Stimulated activated effector memory CD8-positive, alpha-beta T cell treated with anti-CD3 and anti-CD28 coated beads, Interleukin-12 subunit alpha, Interleukin-12 subunit beta, amount 100 ng/mL, for 72 hours (primary cell): ENCODE measurements around the gene DYNC2I2.
A peak's percentile ranks its signal among the peaks of the same experiment; 100 is the strongest.
"Not testable (repeated sequence)": the region's sequence is repeated elsewhere in the genome, so short reads cannot be mapped to it uniquely, and the experiment has no call there.

Source experiments
- ATAC-seq: fragments of 150-1000 bp; cut with Tn5 transposase; 2 replicates; pipeline ENCODE4 v1.10.0; 2021
- DNase-seq, 2 donors: peaks; one replicate each; pipeline ENCODE4 v3.0.0; 2021 to 2022; ENCODE audit warnings: low spot score in 2 of 2
- H3K27ac Mint-ChIP-seq: one replicate; pipeline ENCODE4 v1.8.0; 2022; ENCODE audit warnings: mild to moderate bottlenecking, mixed read lengths
- H3K36me3 Mint-ChIP-seq: one replicate; pipeline ENCODE4 v1.8.0; 2022; ENCODE audit warnings: mild to moderate bottlenecking, mixed read lengths
- H3K4me1 Mint-ChIP-seq: one replicate; pipeline ENCODE4 v1.8.0; 2022; ENCODE audit warnings: mixed read lengths
- H3K4me3 Mint-ChIP-seq: one replicate; pipeline ENCODE4 v1.8.0; 2022; ENCODE audit warnings: mild to moderate bottlenecking, mixed read lengths
- H3K9me3 Mint-ChIP-seq: one replicate; pipeline ENCODE4 v1.8.0; 2022; ENCODE audit warnings: mixed read lengths

The DYNC2I2 gene

DNA sequence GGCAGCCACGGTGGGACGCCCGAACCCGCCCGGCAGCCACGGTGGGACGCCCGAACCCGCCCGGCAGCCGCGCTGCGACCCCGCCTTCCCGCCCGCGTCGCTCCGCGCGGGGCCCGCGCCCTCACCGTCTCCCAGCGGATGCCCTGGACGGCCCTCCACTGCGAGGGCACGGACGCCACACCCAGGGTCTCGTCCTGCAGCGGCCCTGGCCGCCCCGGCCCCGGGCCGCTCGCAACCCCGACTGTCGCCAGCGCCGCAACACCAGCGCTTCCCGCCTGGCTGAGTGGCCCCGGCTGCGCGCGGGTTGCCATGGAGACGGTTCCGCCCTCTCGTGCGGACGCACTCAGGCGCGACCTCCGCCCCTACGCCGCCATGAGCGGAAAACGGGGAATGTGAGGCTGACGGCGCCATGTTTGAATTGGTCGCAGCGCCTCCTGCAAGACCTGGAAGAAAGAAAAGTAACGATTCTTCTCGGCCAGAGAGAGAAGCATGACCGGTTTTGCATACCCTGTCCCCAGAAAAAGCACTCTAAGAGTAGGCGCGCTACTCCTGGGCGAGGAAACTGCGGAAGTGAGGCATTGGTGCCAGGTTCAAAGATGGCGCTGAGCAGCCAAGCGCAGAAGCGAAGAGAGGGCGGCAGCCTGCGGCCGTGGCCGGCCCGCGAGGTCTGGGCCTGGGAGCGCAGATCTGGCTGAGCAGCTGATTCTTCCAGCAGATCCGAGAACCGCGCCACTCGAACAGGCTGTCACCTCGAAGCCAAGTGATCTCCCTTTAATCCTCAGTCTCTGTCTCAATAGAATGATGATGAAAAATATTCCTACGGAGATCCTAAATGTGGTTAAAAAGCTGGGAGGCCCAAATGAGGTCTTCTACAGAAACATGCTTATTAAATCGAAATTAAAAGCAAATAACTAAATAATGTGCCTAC, at the start of gene DYNC2I2:
Gene DYNC2I2 (minus strand): TSS at position 432 of the 928 bp plus-strand sequence. CDS start 121 bp downstream, at position 311.
- Mint-ChIP-seq H3K36me3 (no peaks in the 10 kb centered on the region), H3K27ac (peak within 1 kb of the TSS; percentile 100), H3K4me1 (no peaks in the 10 kb centered on the region), H3K4me3 (peak within 1 kb of the TSS; percentile 78), H3K9me3 (no peaks in the 10 kb centered on the region)
- ATAC-seq = peak; percentile 99
- DNase-seq = peak; percentile 96 to 97

DNA sequence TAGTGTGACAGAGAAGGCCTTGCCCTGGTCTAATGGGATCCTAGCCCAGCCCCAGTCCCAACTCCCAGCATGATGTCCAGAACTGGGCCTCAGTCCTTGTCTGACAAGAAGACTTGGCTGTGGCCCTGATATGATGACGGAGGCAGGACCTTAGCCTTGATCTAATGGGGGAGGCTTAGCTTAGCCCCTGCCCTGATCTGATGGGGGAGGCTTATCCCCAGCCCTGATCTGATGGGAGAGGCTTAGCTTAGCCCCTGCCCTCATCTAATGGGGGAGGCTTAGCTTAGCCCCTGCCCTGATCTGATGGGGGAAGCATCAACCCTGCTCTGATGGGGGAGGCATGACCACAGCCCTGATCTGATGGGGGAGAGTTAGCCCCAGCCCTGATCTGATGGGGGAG, 49.4 kb upstream of the DYNC2I2 start:
- DNase-seq (no peak), ATAC-seq (no peak)
- H3K4me1 Mint-ChIP-seq = peaks cover 20% of the 10 kb centered on the region
- H3K9me3 Mint-ChIP-seq = no peaks in the 10 kb centered on the region
- no peak overlapping the region for H3K4me3 Mint-ChIP-seq
- no peak overlapping the region for H3K27ac Mint-ChIP-seq
- H3K36me3 Mint-ChIP-seq = peaks cover 12% of the 10 kb centered on the region

DNA sequence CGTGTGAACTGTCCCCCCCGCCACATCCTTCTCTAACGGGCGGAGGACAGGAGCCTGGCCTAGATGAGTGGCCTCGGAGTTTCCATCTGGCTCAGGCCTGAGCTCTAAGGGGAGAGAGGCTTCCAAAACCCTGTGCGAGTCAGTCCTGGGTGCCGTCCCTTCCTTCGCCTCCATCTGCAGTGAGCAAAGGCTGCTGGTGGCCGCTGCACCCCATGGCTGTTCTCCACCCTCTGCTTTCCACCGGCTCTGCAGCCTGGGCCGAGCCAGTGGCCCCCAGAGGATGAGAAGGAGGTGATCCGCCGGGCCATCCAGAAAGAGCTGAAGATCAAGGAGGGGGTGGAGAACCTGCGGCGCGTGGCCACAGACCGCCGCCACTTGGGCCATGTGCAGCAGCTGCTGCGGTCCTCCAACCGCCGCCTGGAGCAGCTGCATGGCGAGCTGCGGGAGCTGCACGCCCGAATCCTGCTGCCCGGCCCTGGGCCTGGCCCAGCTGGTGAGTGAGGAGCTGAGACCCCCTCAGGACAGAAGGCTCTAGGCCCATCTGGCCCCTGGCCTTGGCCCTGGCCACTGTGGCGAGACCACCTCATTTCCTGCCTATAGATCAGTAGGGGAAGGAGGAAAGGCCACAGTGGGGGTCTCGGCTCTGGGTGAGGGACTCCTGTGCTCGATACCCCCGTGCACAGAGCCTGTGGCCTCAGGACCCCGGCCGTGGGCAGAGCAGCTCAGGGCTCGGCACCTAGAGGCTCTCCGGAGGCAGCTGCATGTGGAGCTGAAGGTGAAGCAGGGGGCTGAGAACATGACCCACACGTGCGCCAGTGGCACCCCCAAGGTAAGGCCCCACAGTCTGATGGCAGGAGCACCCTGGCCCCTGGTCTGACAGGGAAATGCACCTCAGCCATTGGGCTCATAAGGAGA, 48.7 kb upstream of the DYNC2I2 start:
- peaks cover 12% of the 10 kb centered on the region for H3K36me3 Mint-ChIP-seq
- DNase-seq = no peak
- H3K4me3 Mint-ChIP-seq = no peak overlapping the region
- ATAC-seq = no peak
- no peak overlapping the region for H3K27ac Mint-ChIP-seq
- no peaks in the 10 kb centered on the region for H3K9me3 Mint-ChIP-seq
- peaks cover 20% of the 10 kb centered on the region for H3K4me1 Mint-ChIP-seq

DNA sequence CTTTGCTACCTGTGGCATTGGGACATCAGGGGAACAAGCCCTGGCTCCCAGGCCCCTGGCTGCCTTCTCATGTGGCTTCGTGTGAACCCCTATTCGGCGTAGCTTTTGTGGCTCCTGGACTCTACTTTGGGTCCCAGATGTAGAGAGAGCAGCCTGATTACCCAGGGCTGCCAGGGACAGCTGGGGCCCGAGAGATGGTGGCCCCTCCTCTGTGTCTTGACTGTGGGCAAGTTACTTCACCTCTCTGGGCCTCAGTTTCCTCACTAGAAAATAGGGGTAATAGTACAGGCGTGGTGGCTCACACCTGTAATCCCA, 47.7 kb upstream of the DYNC2I2 start:
- ATAC-seq (no peak), DNase-seq (no peak)
- H3K36me3 Mint-ChIP-seq = peaks cover 12% of the 10 kb centered on the region
- no peak overlapping the region for H3K27ac Mint-ChIP-seq
- H3K9me3 Mint-ChIP-seq = no peaks in the 10 kb centered on the region
- no peak overlapping the region for H3K4me3 Mint-ChIP-seq
- peaks cover 20% of the 10 kb centered on the region for H3K4me1 Mint-ChIP-seq

DNA sequence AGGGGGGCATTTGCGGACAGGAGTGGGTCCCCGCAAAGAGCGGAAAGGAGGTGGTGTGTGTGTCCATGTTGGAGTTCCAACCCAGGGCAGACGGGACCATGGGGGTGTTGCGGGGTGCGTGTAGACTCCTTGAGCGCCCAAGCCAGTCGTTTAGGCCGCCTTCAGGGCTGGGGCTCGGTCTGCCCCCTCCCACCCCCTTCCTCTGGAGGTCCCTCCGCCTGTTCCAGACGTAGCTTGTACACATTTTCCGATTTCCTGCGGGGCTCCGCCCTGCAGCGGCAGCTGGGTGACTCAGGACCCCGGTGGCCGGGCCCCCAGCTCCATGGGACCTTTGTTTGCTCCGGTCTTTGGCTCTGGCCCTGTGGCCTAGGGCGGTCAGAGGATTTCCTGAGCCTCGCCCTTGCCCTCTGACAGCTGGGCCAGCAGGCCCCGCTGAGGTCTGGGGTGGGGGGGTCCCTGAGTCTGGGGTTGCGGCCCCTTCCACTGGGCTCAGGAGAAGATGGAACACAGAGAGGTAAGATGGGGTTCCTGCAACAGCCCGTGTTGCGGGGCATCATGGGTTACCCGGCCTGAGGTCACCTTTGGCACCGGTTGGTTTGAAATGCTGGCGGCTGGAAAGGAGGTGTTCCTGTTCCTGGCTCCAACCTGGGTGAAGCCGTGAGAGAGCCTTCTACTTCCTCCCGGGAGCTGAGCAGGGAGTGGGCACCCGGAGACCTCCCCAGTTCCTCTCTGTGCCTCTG, 47.1 kb upstream of the DYNC2I2 start:
- H3K9me3 Mint-ChIP-seq = no peaks in the 10 kb centered on the region
- ATAC-seq = no peak
- peak overlapping the region; percentile 34 for H3K27ac Mint-ChIP-seq
- peaks cover 20% of the 10 kb centered on the region for H3K4me1 Mint-ChIP-seq
- H3K36me3 Mint-ChIP-seq = peaks cover 12% of the 10 kb centered on the region
- peak overlapping the region; percentile 74 for H3K4me3 Mint-ChIP-seq
- no peak for DNase-seq

DNA sequence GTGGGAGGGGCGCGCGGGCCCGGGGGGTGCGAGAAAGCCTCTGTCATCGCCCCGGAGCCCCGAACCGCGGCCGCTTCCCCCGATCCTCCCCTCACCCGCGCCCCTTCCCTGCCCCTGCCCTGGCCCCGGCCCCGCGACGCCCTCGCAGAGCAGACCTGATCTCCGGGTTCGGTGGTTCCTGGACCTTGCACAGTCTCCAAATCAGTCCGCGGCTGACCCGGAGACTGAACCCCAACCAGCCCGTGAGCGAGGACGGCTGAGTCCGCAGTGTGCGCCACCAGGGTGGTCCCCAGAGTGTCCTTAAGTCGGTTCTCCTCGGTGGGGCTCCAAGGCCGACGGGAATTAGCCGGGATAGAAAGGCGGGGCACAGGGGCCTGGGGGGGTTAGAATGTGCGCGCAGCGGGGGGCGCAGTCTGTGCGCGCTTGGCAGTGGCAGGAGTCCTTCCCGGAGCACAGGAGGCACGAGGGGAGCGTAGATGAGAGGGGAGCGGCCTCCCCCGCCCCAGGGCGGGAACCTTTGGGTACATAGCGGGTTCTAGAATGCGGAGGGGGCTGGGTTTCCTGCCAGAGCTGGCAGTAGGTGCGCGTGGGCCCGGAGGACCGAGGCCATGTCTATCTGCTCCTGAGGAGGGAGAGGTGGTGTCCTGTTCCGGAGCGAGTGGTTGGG, 46.4 kb upstream of the DYNC2I2 start:
- Mint-ChIP-seq H3K9me3 (no peaks in the 10 kb centered on the region), H3K4me3 (peak overlapping the region; percentile 74), H3K36me3 (peaks cover 12% of the 10 kb centered on the region), H3K4me1 (peaks cover 20% of the 10 kb centered on the region), H3K27ac (peak overlapping the region; percentile 34)
- peak; percentile 44 for ATAC-seq
- DNase-seq = no peak

DNA sequence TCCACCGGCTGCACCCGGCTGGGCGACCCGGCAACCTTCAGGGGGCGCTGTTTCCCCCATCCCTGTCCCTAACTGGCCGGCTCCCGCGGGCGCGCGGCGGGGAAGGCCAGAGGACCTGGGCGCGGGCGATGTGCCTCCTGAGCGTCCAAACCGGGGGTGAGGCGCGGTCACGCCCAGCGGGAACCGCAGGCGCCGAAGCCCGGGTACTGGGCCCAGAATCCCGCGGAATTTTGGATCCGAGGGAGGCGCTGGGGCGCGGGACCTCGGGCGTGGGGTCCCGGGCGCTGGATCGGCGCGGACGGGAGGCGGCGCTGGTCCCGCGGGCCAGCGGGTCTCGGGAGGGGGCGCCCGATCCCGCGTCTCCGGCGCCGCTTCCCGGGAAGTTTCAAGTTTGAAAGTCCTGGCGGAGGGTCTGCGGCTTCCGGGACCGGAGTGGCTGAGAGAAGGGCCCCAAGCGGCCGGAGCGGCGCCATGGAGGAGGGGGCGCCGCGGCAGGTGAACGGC, 45.9 kb upstream of the DYNC2I2 start, which contains the start of gene PKN3:
Gene PKN3 (plus strand): TSS at position 59 of the 504 bp plus-strand sequence. CDS start 413 bp downstream, at position 472.
- ATAC-seq (peak; percentile 91), DNase-seq (peak; percentile 97 to 98)
- peaks cover 20% of the 10 kb centered on the region for H3K4me1 Mint-ChIP-seq
- H3K27ac Mint-ChIP-seq = peak within 1 kb of the TSS; percentile 81
- H3K9me3 Mint-ChIP-seq = no peaks in the 10 kb centered on the region
- peaks cover 13% of the 10 kb centered on the region for H3K36me3 Mint-ChIP-seq
- peak within 1 kb of the TSS; percentile 74 for H3K4me3 Mint-ChIP-seq

DNA sequence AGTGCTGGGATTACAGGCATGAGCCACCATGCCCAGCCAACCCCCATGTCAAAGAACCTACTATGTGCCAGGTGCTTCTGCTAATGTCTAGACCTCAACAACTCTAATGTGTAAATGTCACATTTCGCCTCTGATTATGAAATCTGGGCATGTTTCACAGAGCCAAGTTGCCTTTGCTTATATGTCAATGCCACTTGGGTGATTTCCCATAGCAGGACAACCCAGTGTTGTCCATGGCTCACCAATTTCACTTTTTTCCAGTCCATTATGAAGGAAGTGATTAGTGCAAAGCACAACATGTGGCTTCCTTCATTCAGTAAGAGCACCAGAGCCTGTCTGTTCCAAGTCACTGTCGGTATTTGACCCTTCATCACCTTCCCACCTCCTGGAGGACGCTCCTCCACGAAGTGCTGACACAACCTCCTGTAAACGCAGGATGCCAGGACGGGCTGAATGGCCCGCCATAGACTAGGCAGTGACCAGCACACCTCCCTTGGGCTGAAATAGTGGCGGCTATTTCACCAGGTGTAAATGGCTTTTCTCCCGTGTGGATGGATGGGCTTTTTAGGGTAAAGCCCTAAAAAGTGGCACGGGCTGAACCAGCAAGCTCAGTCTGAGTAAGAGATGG, 44.7 kb upstream of the DYNC2I2 start:
- peaks cover 24% of the 10 kb centered on the region for H3K36me3 Mint-ChIP-seq
- no peaks in the 10 kb centered on the region for H3K9me3 Mint-ChIP-seq
- no peak overlapping the region for H3K27ac Mint-ChIP-seq
- ATAC-seq (no peak), DNase-seq (no peak)
- peaks cover 20% of the 10 kb centered on the region for H3K4me1 Mint-ChIP-seq
- peak overlapping the region; percentile 74 for H3K4me3 Mint-ChIP-seq

DNA sequence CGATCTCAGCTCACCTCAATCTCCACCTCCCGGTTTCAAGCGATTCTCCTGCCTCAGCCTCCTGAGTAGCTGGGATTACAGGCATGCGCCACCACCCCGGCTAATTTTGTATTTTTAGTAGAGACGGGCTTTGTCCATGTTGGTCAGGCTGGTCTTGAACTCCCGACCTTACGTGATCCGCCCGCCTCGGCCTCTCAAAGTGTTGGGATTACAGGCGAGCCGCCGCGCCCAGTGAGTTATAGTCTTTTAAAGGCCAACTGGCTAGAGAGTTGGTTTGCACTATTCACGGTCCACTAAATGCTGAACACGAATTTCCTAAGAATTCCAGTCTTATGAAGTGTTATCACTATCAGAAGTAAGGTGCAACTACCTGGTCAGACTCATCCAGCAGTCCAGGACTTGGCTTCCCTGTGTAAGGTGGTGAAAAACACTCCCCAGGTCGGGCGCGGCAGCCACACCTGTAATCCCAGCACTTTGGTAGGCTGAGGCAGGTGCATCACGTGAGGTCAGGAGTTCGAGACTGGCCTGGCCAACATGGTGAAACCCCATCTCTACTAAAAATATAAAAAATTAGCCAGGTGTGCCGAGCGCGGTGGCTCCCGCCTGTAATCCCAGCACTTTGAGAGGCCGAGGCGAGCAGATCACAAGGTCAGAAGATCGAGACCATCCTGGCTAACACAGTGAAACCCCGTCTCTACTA, 42.6 kb upstream of the DYNC2I2 start:
- not testable (repeated sequence) for H3K4me3 Mint-ChIP-seq, ATAC-seq, H3K9me3 Mint-ChIP-seq, DNase-seq, H3K27ac Mint-ChIP-seq
- Mint-ChIP-seq H3K4me1 (peaks cover 20% of the 10 kb centered on the region), H3K36me3 (peaks cover 45% of the 10 kb centered on the region)

DNA sequence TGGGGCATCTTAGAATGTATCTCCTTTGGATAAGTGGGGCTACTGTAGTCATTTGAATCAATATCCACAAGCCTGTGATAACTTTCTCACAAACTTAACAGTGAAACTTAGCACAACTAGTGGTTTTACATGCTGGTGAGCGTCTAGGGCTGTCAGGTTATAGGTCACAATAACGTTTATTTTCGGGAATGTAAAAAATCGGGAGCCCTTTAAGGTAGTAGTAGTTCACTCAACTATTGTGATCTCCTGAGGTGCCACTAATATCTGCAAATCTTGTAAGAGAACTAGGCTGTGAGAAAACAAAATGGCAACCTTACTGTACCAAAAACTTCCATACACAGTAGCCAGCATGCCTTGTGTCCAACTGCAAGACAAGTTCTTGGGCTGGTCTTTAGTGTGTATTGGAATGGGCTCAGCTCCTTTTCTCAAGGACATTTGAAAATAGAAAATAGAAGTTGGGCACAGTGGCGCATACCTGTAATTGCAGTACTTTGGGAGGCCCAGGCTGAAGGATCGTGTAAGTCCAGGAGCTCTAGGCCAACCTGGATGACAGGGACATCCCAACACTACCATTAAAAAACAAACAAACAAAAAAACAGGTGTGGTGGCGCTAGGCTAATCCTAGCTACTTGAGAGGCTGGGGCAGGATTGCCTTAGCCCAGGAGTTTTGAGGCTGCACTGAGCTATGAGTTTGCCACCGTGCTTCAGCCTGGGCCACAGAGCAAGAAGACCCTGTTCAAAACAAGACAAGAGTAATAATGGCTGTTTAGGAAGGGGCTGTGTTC, 40.5 kb upstream of the DYNC2I2 start:
- no peak for DNase-seq
- Mint-ChIP-seq H3K27ac (peak overlapping the region; percentile 12), H3K4me3 (no peak overlapping the region), H3K9me3 (no peaks in the 10 kb centered on the region), H3K36me3 (peaks cover 58% of the 10 kb centered on the region), H3K4me1 (peaks cover 20% of the 10 kb centered on the region)
- ATAC-seq = no peak

DNA sequence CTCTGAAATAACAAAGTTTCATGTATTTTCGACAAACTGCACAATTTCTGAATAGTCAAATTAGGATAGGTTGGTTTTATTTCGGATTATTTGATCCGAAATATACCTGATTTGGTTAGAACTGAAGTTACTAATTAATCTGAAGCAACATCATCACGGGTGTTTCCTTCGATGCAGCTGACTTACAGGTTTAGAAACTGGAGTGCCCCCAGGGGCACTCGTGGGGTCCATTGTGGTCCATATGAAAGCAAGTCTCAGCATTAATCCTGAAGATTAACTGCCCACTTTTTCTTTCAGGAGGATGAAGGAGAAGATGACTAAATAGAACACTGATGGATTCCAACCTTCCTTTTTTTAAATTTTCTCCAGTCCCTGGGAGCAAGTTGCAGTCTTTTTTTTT, 37.7 kb upstream of the DYNC2I2 start:
- H3K4me1 Mint-ChIP-seq = peaks cover 20% of the 10 kb centered on the region
- ATAC-seq (no peak), DNase-seq (no peak)
- peaks cover 75% of the 10 kb centered on the region for H3K36me3 Mint-ChIP-seq
- H3K4me3 Mint-ChIP-seq = no peak overlapping the region
- no peaks in the 10 kb centered on the region for H3K9me3 Mint-ChIP-seq
- H3K27ac Mint-ChIP-seq = no peak overlapping the region

DNA sequence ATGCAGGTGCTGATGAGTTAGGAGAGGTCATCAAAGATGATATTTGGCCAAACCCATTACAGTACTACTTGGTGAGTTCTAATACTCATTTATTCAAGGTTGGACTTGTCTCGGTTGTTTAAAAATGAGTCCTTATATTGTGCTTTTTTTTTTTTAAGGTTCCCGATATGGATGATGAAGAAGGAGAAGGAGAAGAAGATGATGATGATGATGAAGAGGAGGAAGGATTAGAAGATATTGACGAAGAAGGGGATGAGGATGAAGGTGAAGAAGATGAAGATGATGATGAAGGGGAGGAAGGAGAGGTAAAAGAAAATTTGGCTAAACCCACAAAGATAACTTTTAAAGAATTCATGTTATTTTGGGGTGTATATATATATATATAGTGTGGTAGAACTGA, 37.1 kb upstream of the DYNC2I2 start:
- Mint-ChIP-seq H3K27ac (peak overlapping the region; percentile 40), H3K4me1 (peaks cover 20% of the 10 kb centered on the region), H3K36me3 (peaks cover 75% of the 10 kb centered on the region)
- not testable (repeated sequence) for DNase-seq, H3K4me3 Mint-ChIP-seq, H3K9me3 Mint-ChIP-seq, ATAC-seq

DNA sequence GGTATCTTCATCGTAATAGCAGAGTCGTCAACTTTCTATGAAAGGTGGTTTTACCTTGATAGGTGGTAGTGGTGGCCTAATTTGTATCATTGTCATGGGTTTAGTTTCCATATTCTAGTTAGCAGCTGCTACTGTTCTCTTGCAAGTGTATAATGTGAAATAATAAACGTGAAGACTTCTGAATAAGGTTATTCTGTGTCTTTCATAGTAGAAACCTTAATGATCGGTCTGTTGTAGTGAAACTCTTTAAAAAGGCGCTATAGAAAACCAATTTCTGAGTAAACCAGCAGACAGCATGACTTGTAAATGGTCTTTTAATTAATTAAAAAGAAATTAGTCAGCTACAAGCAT, 34.0 kb upstream of the DYNC2I2 start:
- DNase-seq (no peak), ATAC-seq (no peak)
- peaks cover 70% of the 10 kb centered on the region for H3K36me3 Mint-ChIP-seq
- H3K4me3 Mint-ChIP-seq = peak overlapping the region; percentile 90
- H3K4me1 Mint-ChIP-seq = peaks cover 39% of the 10 kb centered on the region
- H3K27ac Mint-ChIP-seq = peak overlapping the region; percentile 93
- no peaks in the 10 kb centered on the region for H3K9me3 Mint-ChIP-seq
